ENCODE results near the gene AP2B1.

DNA sequence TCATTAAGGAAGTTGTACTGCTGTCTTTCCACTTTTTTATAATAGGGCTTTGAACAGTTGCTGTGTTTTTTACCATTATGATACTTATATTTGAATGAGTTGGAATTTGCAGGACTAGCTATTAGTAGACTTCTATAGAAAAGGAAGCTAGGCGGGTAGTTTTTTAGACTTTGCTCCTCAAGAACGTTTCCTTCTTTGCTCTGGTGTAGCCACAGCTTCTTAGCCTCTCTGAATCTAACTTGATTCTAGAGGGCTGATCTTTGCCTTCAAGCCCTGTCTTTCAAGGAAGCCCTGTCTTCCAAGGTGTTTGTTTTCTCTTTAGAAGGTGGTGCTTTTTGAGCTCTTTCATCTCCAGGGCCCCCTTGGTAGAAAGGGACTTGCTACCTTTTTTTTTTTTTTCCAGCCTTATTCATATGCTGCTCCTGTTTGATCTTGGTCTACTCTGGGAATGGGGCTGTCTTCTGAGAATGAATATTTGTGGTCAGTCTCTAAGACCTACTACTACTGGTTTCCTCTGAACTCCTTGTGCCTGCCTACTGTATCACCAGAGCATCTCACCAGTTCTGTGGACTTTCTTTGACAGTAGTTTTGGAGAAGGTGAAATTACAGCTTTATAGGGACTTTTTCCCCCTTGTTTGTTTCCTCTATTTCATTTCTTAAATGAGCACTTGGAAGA, 92.0 kb downstream of the AP2B1 start:
- TF ChIP-seq CTCF (conservative IDR thresholded peaks at IDR 0.05; ENCODE audit: low read length) (no peak), EZH2phosphoT487 (IDR thresholded peaks at IDR 0.05; ENCODE audit: borderline replicate concordance, low read depth, low read length) (no peak)
